GM23338 (cell line): Measurements from ENCODE around the gene ALDH16A1. TPM values are rescaled to one million over a fixed set of nuclear protein-coding genes. Genes with fewer than 3 reads are reported as not detected.

ENCODE experiments used
- ATAC-seq: fragments of 200-7000 bp; cut with Tn5 transposase; 3 replicates; pipeline ENCODE4 v1.9.1; 2020
- DNase-seq: peaks from one replicate; pipeline ENCODE4 v3.0.0-alpha.2; 2015; ENCODE audit warnings: low spot score
- H2AFZ ChIP-seq: fragments of 200-600 bp; sonication (generic); 2 replicates; pipeline ENCODE4 v1.8.0; 2016; ENCODE audit warnings: antibody characterized with exemption, mild to moderate bottlenecking, moderate library complexity
- H3F3A ChIP-seq: fragments of 200-600 bp; sonication (generic); replicated peaks from 2 replicates; pipeline ENCODE4 v1.8.0; 2017; ENCODE audit warnings: antibody characterized with exemption, mixed run types, low read depth
- H3K27ac ChIP-seq: fragments of 200-600 bp; sonication (generic); 2 replicates; pipeline ENCODE4 v1.6.1; 2016; ENCODE audit warnings: low read depth
- H3K27me3 ChIP-seq: fragments of 200-600 bp; sonication (generic); 2 replicates; pipeline ENCODE4 v1.8.0; 2016; ENCODE audit warnings: mild to moderate bottlenecking, mixed run types, moderate library complexity; ENCODE audit not compliant: insufficient read depth
- H3K36me3 ChIP-seq: fragments of 200-600 bp; sonication (generic); 2 replicates; pipeline ENCODE4 v1.8.0; 2016; ENCODE audit warnings: mild to moderate bottlenecking; ENCODE audit not compliant: insufficient read depth
- H3K4me1 ChIP-seq: fragments of 200-600 bp; sonication (generic); 2 replicates; pipeline ENCODE4 v1.8.0; 2016; ENCODE audit warnings: mild to moderate bottlenecking, moderate library complexity; ENCODE audit not compliant: insufficient read depth
- H3K4me2 ChIP-seq: fragments of 200-600 bp; sonication (generic); 2 replicates; pipeline ENCODE4 v1.7.1; 2017; ENCODE audit warnings: mixed run types
- H3K4me3 ChIP-seq: fragments of 200-600 bp; sonication (generic); 2 replicates; pipeline ENCODE4 v1.6.1; 2016; ENCODE audit warnings: mixed run types
- H3K79me2 ChIP-seq: fragments of 200-600 bp; sonication (generic); replicated peaks from 2 replicates; pipeline ENCODE4 v1.8.0; 2017; ENCODE audit warnings: mild to moderate bottlenecking; ENCODE audit not compliant: insufficient read depth
- H3K9me2 ChIP-seq: fragments of 200-600 bp; sonication (generic); 2 replicates; pipeline ENCODE4 v1.8.0; 2017; ENCODE audit not compliant: insufficient read depth
- H4K20me1 ChIP-seq: fragments of 200-600 bp; sonication (generic); replicated peaks from 2 replicates; pipeline ENCODE4 v1.8.0; 2017; ENCODE audit warnings: mild to moderate bottlenecking; ENCODE audit not compliant: insufficient read depth
- H3K27ac Mint-ChIP-seq: 2 replicates; pipeline ENCODE4 v1.8.0; 2020; ENCODE audit warnings: inconsistent platforms, mild to moderate bottlenecking, moderate library complexity, mixed read lengths
- H3K27me3 Mint-ChIP-seq: 3 replicates; pipeline ENCODE4 v1.8.0; 2022; ENCODE audit warnings: low read depth, mild to moderate bottlenecking, moderate library complexity, mixed read lengths, inconsistent platforms; ENCODE audit not compliant: insufficient read depth, poor library complexity
- H3K36me3 Mint-ChIP-seq: 3 replicates; pipeline ENCODE4 v1.8.0; 2021; ENCODE audit warnings: low read depth, mild to moderate bottlenecking, inconsistent platforms, moderate library complexity, mixed read lengths
- H3K4me1 Mint-ChIP-seq: 3 replicates; pipeline ENCODE4 v1.8.0; 2020; ENCODE audit warnings: mild to moderate bottlenecking, inconsistent platforms, mixed read lengths
- H3K4me3 Mint-ChIP-seq: 3 replicates; pipeline ENCODE4 v1.8.0; 2021; ENCODE audit warnings: moderate library complexity, mild to moderate bottlenecking, inconsistent platforms, mixed read lengths
- H3K9me3 Mint-ChIP-seq: 3 replicates; pipeline ENCODE4 v1.8.0; 2020; ENCODE audit warnings: moderate library complexity, mild to moderate bottlenecking, inconsistent platforms, mixed read lengths
- CREB1 ChIP-seq: fragments of 250-450 bp; sonication (Bioruptor Pico); IDR thresholded peaks from 2 replicates; pipeline ENCODE4 v1.5.0; 2020; ENCODE audit warnings: low read depth, mild to moderate bottlenecking, moderate library complexity
- CTCF ChIP-seq, 2 experiments: fragments of 200-600 bp in 1 of 2; sonication (generic) in 1 of 2; conservative IDR thresholded peaks; 2 replicates each; pipeline versions ENCODE4 v1.5.1 to v1.6.1; 2016 to 2017; ENCODE audit warnings: antibody characterized with exemption in 2 of 2, low read depth in 2 of 2, mild to moderate bottlenecking in 2 of 2, moderate library complexity in 1 of 2
- ETS1 ChIP-seq: IDR thresholded peaks from 2 replicates; pipeline ENCODE4 v1.6.1; 2016; ENCODE audit warnings: antibody characterized with exemption
- EZH2phosphoT487 ChIP-seq: fragments of 200-600 bp; sonication (generic); IDR thresholded peaks from one replicate; pipeline ENCODE4 v1.8.1; 2018; ENCODE audit warnings: antibody characterized with exemption; ENCODE audit not compliant: unreplicated experiment
- JUNB ChIP-seq: IDR thresholded peaks from one replicate; pipeline ENCODE4 v1.6.1; 2016; ENCODE audit warnings: antibody characterized with exemption; ENCODE audit not compliant: unreplicated experiment
- NANOG ChIP-seq: IDR thresholded peaks from 2 replicates; pipeline ENCODE4 v1.6.1; 2016; ENCODE audit warnings: antibody characterized with exemption, borderline replicate concordance
- POLR2AphosphoS5 ChIP-seq: IDR thresholded peaks from 2 replicates; pipeline ENCODE4 v1.6.1; 2016; ENCODE audit warnings: antibody characterized with exemption, low read depth
- STAT1 ChIP-seq: IDR thresholded peaks from one replicate; pipeline ENCODE4 v1.6.1; 2016; ENCODE audit warnings: antibody characterized with exemption; ENCODE audit not compliant: unreplicated experiment
- ZNF114 ChIP-seq: fragments of 250-450 bp; sonication (Bioruptor Pico); IDR thresholded peaks from 2 replicates; pipeline ENCODE4 v1.5.0; 2020; ENCODE audit warnings: mild to moderate bottlenecking, moderate library complexity
- ZNF331 ChIP-seq: fragments of 250-450 bp; sonication (Bioruptor Pico); IDR thresholded peaks from 2 replicates; pipeline ENCODE4 v1.5.0; 2020; ENCODE audit warnings: low read depth, mild to moderate bottlenecking, moderate library complexity
- polyA plus RNA-seq: library from polyadenylated mRNA; unstranded; fragments of >200 nt; fragmentation: Nextera tagmentation; extraction: Ambion mirVana; gene quantifications from 2 replicates; pipeline ENCODE4 v1.2.1, GENCODE V29; 2016
- total RNA-seq: library from RNA; depleted of rRNA; stranded (reverse); fragments of >200 nt; shearing (Covaris generic); gene quantifications from 2 replicates; pipeline ENCODE4 v1.2.3, GENCODE V29; 2014

ALDH16A1 gene
- total and polyA plus RNA-seq, 2 experiments from 2014 or later, result 16.8 to 57.3 TPM

- peaks cover 8% of the 10 kb centered on the region; the same call in 1 of the 2 replicates for H4K20me1 ChIP-seq
- H2AFZ ChIP-seq, result no peak within 1 kb of the TSS
- peaks cover 30% of the 10 kb centered on the region for H3K79me2 ChIP-seq
- peak within 1 kb of the TSS; percentile 99 for H3K27ac Mint-ChIP-seq
- peaks cover 31% of the 10 kb centered on the region for H3K27me3 Mint-ChIP-seq
- H3K27ac ChIP-seq, result peak within 1 kb of the TSS; percentile 93
- ATAC-seq (peak; percentile 68), DNase-seq (peak; percentile 100)
- H3K36me3 ChIP-seq, result peaks cover 4% of the 10 kb centered on the region; the same call in 1 of the 2 replicates
- peaks cover 21% of the 10 kb centered on the region; the same call in 1 of the 2 replicates for H3K4me1 ChIP-seq
- no peaks in the 10 kb centered on the region for H3K27me3 ChIP-seq
- peaks cover 22% of the 10 kb centered on the region; the same call in 1 of the 2 replicates for H3F3A ChIP-seq
- H3K9me2 ChIP-seq, result no peaks in the 10 kb centered on the region
- TF ChIP-seq CREB1 (CRISPR knock-in tag) (0 out of 2 replicates have a peak, but pooled peaks have one; percentile 45), POLR2AphosphoS5 (peak; percentile 97), CTCF (conservative IDR thresholded peaks at IDR 0.05; ENCODE audit: low read depth in 2 of 2) (no peak), ETS1 (peak; percentile 92)
- peak within 1 kb of the TSS; percentile 95 for H3K4me3 Mint-ChIP-seq
- peaks cover 21% of the 10 kb centered on the region for H3K4me1 Mint-ChIP-seq
- H3K36me3 Mint-ChIP-seq, result peaks cover 55% of the 10 kb centered on the region
- H3K9me3 Mint-ChIP-seq, result peaks cover 9% of the 10 kb centered on the region; the same call in 2 of the 3 replicates
- H3K4me2 ChIP-seq, result peak within 1 kb of the TSS; percentile 75
- peak within 1 kb of the TSS; percentile 85 for H3K4me3 ChIP-seq
Observed at GRCh38 chr19:49451430-49452181, 1.4 kb upstream of the ALDH16A1 start, which contains the start of gene PIH1D1. TSS of gene PIH1D1 (minus strand) at chr19:49451814. CDS start at chr19:49451574, 240 bp downstream.

GRCh38 chr19:49453757-49454240 is 774 bp downstream of the ALDH16A1 start:
- peaks cover 9% of the 10 kb centered on the region; the same call in 2 of the 3 replicates for H3K9me3 Mint-ChIP-seq
- H3K4me1 ChIP-seq, result peaks cover 11% of the 10 kb centered on the region; the same call in 1 of the 2 replicates
- no peak for TF ChIP-seq CREB1 (CRISPR knock-in tag)
- TF ChIP-seq ZNF331 (CRISPR knock-in tag), result no peak
- TF ChIP-seq ZNF114, result no peak
- TF ChIP-seq POLR2AphosphoS5, result no peak
- no peak for TF ChIP-seq NANOG
- TF ChIP-seq ETS1, result no peak
- TF ChIP-seq JUNB, result no peak
- no peak for TF ChIP-seq STAT1
- no peak for TF ChIP-seq EZH2phosphoT487
- no peak for TF ChIP-seq CTCF (conservative IDR thresholded peaks at IDR 0.05; ENCODE audit: low read depth in 2 of 2)

More at GRCh38 chr19:49453757-49454240, 774 bp downstream of the ALDH16A1 start:
- Mint-ChIP-seq H3K36me3 (peaks cover 37% of the 10 kb centered on the region), H3K27me3 (peaks cover 21% of the 10 kb centered on the region), H3K27ac (peak overlapping the region; percentile 99), H3K4me1 (peaks cover 6% of the 10 kb centered on the region), H3K4me3 (peak overlapping the region; percentile 95)
- H3K36me3 ChIP-seq, result no peaks in the 10 kb centered on the region
- peak overlapping the region; percentile 100 for H3K27ac ChIP-seq
- peaks cover 2% of the 10 kb centered on the region; the same call in 1 of the 2 replicates for H4K20me1 ChIP-seq
- H3K4me3 ChIP-seq, result peak overlapping the region; percentile 85
- ATAC-seq (no peak), DNase-seq (no peak)
- H3K9me2 ChIP-seq, result no peaks in the 10 kb centered on the region
- peaks cover 31% of the 10 kb centered on the region for H3K79me2 ChIP-seq
- peak overlapping the region; percentile 87 for H3K4me2 ChIP-seq
- no peaks in the 10 kb centered on the region for H3K27me3 ChIP-seq
- H3F3A ChIP-seq, result peaks cover 14% of the 10 kb centered on the region; the same call in 1 of the 2 replicates
- no peak overlapping the region for H2AFZ ChIP-seq
